DND-41 (cell line): ENCODE measurements around the gene BRINP1.

Experiments
- CTCF ChIP-seq: IDR thresholded peaks from 2 replicates; pipeline ENCODE4 v1.5.1; 2012; ENCODE audit warnings: borderline replicate concordance, low read length, moderate library complexity, mild to moderate bottlenecking; ENCODE audit not compliant: poor library complexity, severe bottlenecking; ENCODE audit errors: extremely low read depth
- EZH2 ChIP-seq: IDR thresholded peaks from 3 replicates; pipeline ENCODE4 v1.6.1; 2012; ENCODE audit warnings: borderline replicate concordance, low read depth, mild to moderate bottlenecking, moderate library complexity, low read length, inconsistent platforms; ENCODE audit not compliant: severe bottlenecking

GRCh38 chr9:119339056-119339455 is 30.2 kb downstream of the BRINP1 start:
- TF ChIP-seq CTCF, result no peak
- TF ChIP-seq EZH2, result no peak
